GM12874 (cell line): ENCODE data around the gene TBC1D22B.

Experiments used
- TF ChIP-seq, protein P1 (sequence below): IDR thresholded peaks from 2 replicates; pipeline ENCODE4 v1.5.1; 2011; ENCODE audit warnings: low read depth, mild to moderate bottlenecking, control low read depth, low read length, moderate library complexity; ENCODE audit not compliant: insufficient read depth

TBC1D22B gene

DNA sequence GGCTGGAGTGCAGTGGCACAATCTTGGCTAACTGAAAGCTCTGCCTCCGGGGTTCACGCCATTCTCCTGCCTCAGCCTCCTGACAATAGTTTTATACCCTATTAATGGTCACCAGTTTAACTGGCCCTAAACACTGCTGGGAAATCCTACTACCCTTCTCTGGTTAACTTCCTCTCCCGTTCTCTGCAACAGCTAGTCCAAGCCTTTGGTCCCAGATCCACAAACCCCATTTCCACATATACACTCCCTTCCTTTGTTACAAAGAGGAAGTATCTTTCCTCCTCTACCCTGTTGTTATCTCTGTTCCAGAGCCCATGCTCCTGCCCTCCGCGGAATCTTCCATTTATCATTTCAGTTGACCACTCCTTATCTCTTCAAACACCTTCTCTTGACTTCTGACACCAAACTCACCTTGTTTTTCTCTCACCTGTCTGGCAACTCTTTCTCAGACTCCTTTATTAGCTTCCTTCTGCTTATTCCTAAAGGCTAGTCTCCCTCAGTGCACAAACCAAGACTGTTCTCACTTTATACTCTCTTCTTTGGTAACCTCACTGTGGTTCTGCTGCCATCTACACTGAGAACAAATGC lies 25.0 kb upstream of the TBC1D22B start:
- TF ChIP-seq, protein P1, sequence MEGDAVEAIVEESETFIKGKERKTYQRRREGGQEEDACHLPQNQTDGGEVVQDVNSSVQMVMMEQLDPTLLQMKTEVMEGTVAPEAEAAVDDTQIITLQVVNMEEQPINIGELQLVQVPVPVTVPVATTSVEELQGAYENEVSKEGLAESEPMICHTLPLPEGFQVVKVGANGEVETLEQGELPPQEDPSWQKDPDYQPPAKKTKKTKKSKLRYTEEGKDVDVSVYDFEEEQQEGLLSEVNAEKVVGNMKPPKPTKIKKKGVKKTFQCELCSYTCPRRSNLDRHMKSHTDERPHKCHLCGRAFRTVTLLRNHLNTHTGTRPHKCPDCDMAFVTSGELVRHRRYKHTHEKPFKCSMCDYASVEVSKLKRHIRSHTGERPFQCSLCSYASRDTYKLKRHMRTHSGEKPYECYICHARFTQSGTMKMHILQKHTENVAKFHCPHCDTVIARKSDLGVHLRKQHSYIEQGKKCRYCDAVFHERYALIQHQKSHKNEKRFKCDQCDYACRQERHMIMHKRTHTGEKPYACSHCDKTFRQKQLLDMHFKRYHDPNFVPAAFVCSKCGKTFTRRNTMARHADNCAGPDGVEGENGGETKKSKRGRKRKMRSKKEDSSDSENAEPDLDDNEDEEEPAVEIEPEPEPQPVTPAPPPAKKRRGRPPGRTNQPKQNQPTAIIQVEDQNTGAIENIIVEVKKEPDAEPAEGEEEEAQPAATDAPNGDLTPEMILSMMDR = no peak

DNA sequence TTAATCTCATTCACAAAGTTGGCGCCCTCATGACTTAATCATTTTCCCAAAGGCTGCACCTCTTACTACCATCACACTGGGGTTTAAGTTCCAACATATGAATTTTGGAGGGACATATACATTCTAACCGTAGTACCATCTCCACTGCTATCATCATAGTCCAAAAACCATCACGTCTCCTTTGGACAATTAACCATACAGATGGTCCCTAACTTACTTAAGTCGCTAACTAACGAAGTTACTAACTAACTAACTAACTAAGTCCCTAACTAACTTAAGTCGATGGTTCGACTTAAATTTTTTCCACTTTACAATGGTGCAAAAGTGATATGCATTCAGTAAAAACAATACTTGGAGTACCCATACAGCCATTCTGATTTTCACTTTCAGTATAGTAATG lies 24.0 kb upstream of the TBC1D22B start:
- TF ChIP-seq, protein P1 = no peak

DNA sequence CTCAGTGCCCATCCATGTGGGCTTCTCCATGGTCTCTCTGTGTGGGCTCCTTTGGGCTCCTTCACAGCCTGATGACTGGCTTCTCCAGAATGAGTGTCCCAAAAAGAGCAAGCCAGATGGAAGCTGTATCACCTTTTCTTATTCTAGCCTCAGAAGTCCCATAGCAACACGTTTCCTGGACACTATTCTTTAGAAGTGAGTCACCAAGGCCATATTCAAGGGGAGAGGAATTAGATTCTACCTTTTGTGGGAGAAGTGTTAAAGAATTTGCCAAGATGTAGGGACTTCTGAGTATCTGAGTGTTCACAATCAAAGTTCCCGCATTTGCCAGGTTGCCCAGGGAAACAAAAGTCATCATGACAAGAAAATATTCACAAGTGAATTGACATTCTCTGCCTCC lies 20.7 kb upstream of the TBC1D22B start:
- TF ChIP-seq, protein P1 = no peak

DNA sequence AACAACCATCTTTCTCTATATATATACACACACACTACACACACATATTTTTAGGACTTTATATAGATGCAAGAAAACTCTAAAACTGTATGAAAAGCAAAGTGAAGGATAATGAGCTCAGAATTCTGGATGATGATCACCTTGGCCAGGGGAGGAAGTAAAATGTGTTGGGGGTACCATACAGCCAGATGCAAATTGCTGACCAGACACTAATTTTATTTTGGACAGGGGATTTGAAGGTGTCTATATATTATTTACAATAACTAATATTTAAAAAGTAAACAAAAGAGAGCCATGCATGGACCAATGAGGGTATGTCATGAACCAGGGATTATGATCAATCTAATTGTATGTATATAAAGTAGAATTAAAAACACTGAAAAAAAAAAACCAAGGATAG lies 19.8 kb upstream of the TBC1D22B start:
- TF ChIP-seq, protein P1 = no peak

DNA sequence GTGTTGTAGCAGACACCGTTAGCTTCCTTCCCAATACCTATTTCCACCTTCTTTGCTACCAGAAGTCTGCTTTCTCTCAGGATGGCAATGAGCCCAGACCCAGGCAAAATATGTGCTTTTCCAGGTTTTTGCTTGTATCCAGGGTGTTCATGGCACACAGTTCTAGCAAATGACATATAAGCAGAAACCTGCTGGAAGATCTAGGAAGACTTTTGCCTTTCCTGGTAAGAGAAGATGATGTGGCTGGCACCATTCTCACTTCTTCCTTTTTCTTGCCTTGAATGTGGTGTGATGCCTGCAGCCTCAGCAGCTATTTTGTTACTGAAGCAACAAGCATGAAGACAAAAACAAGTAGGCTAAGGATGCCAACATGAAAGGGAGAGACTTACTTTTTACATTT lies 19.2 kb upstream of the TBC1D22B start:
- TF ChIP-seq, protein P1 = no peak

DNA sequence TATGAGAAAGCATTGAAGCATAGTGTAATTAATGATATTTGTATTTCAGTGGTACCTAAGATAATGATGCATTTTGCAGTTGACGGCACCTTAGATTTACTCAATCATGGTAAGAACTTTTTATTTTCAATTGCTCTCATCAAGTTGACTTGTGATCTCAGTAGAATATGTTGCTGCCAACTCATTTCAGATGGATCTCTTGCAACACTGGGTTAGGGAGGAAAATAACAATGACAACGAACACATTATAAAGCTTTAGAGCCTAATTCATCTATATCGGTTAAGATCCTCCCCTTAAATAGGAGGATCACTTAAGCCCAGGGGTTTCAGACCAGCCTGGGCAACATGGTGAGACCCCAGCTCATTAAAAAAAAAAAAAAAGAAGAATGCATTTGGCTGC lies 18.0 kb upstream of the TBC1D22B start:
- TF ChIP-seq, protein P1 = no peak

DNA sequence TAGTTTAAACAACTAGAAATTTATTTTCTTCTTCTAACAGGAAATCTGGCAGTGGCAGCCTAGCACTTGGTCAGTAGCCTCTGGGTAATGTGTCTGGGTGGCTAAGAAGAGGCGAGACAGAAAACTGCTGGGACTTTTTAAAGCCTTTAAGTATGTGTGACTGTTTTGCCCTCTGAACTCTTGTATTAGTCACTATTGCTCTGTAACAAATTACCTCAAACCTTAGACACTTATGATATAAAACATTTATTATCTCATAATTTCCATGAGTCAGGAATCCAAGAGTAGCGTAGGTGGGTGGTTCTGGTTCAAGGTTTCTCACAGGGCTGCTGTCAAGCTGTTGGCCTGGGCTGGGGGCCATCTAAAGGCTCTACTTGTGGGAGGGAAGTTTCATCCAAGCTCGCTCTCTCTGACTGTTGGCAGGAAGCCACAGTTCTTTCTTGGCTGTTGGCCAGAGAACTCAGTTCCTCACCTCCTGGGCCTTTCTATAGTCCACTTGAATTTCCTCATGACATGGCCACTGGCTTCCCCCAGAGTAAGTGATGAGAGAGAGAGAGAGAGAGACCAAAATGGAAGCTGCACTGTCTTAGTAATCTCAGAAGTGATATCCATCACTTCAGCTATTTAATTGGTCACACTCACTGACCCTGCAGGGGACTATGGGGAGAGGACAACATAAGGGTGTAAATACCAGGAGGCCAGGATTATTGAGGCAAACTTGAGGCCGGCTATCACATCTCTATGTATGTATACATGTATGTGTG lies 17.4 kb upstream of the TBC1D22B start:
- TF ChIP-seq, protein P1 = no peak
